T-helper 9 cell (primary cell): ENCODE measurements around the gene RRM2.

Experiments used
- DNase-seq: peaks from one replicate; pipeline ENCODE4 v3.0.0-alpha.2; 2020

The RRM2 gene

GRCh38 chr2:10159086-10159485, 36.5 kb downstream of the RRM2 start:
- no peak for DNase-seq

GRCh38 chr2:10159581-10160131, 37.1 kb downstream of the RRM2 start:
- no peak for DNase-seq

- DNase-seq, result no peak
Observed at GRCh38 chr2:10160203-10160955, 37.8 kb downstream of the RRM2 start.

GRCh38 chr2:10161206-10161931, 38.8 kb downstream of the RRM2 start:
- DNase-seq, result no peak

GRCh38 chr2:10161961-10162441, 39.5 kb downstream of the RRM2 start:
- no peak for DNase-seq

GRCh38 chr2:10162586-10163497, 40.3 kb downstream of the RRM2 start:
- no peak for DNase-seq

- DNase-seq, result no peak
Observed at GRCh38 chr2:10163498-10164486, 41.3 kb downstream of the RRM2 start.

- no peak for DNase-seq
Observed at GRCh38 chr2:10164601-10165000, 42.1 kb downstream of the RRM2 start.

GRCh38 chr2:10165282-10165681, 42.7 kb downstream of the RRM2 start:
- no peak for DNase-seq

GRCh38 chr2:10165861-10166675, 43.5 kb downstream of the RRM2 start:
- no peak for DNase-seq

- DNase-seq, result no peak
Observed at GRCh38 chr2:10166676-10167292, 44.2 kb downstream of the RRM2 start.

GRCh38 chr2:10167316-10167715, 44.8 kb downstream of the RRM2 start:
- DNase-seq, result no peak

- no peak for DNase-seq
Observed at GRCh38 chr2:10168221-10168620, 45.7 kb downstream of the RRM2 start.

- no peak for DNase-seq
Observed at GRCh38 chr2:10169053-10169578, 46.6 kb downstream of the RRM2 start.

GRCh38 chr2:10169581-10169980, 47.0 kb downstream of the RRM2 start:
- DNase-seq, result no peak

- no peak for DNase-seq
Observed at GRCh38 chr2:10170256-10170655, 47.7 kb downstream of the RRM2 start.

- DNase-seq, result no peak
Observed at GRCh38 chr2:10171006-10171800, 48.7 kb downstream of the RRM2 start.

GRCh38 chr2:10172033-10172871, 49.7 kb downstream of the RRM2 start:
- no peak for DNase-seq
